ENCODE measurements around the gene ZNF280C. TPM values are rescaled to one million over a fixed set of nuclear protein-coding genes. Genes with fewer than 3 reads are reported as not detected.
A peak's percentile ranks its signal among the peaks of the same experiment; 100 is the strongest.

Gene ZNF280C
- total and polyA plus RNA-seq, 4 donors: 0.50 to 2.3 (median 1.00) TPM

DNA sequence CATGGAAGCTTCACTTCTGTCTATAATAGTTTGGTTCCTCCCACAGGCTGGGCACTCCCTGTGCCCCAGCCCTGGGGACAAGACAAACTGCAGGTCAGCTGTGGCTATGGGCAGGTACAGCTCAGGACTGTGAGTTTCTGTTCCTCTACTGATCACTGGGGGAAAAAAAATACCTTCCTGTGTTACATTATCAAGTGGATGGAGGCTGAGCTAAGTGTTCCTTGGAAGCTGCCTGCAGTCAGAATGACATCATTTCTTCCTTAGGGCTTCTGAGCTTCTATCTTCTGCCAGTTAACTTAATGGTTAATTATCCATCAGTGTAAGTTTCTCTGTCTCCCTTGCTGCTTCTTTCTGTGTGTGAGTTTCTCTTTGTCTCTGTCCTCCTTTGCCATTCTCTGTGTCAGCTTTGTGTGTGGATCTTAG lies 92.3 kb downstream of the ZNF280C start:
- Histone ChIP-seq H3K36me3 (ENCODE audit: control insufficient read depth in 4 of 4, insufficient read depth in 3 of 4, low read depth in 1 of 4, low read length in 3 of 4) (no peaks in the 10 kb centered on the region), H3K4me1 (ENCODE audit: control insufficient read depth in 4 of 4, insufficient read depth in 4 of 4, low read length in 3 of 4) (peaks cover 0 to 8% (median 4%) of the 10 kb centered on the region in 4 donors), H3K4me3 (ENCODE audit: low read depth in 1 of 3, low read length in 3 of 3) (no peak overlapping the region), H3K27me3 (ENCODE audit: control insufficient read depth in 4 of 4, insufficient read depth in 4 of 4, low read length in 3 of 4) (no peaks in the 10 kb centered on the region), H3K9ac (ENCODE audit: low read depth in 1 of 2, low read length in 2 of 2) (no peak overlapping the region), H3K27ac (ENCODE audit: low read depth in 1 of 2, low read length in 2 of 2) (no peak overlapping the region), H3K9me3 (ENCODE audit: control insufficient read depth in 4 of 4, low read length in 3 of 4) (no peaks in the 10 kb centered on the region)
- no peak for DNase-seq (ENCODE audit: low spot score)
- TF ChIP-seq SP1 (IDR thresholded peaks at IDR 0.05) (no peak), YY1 (IDR thresholded peaks at IDR 0.05) (no peak), JUND (IDR thresholded peaks at IDR 0.05) (no peak), RAD21 (IDR thresholded peaks at IDR 0.05) (no peak), TAF1 (conservative IDR thresholded peaks at IDR 0.05) (no peak)
- TF ChIP-seq, protein P1, sequence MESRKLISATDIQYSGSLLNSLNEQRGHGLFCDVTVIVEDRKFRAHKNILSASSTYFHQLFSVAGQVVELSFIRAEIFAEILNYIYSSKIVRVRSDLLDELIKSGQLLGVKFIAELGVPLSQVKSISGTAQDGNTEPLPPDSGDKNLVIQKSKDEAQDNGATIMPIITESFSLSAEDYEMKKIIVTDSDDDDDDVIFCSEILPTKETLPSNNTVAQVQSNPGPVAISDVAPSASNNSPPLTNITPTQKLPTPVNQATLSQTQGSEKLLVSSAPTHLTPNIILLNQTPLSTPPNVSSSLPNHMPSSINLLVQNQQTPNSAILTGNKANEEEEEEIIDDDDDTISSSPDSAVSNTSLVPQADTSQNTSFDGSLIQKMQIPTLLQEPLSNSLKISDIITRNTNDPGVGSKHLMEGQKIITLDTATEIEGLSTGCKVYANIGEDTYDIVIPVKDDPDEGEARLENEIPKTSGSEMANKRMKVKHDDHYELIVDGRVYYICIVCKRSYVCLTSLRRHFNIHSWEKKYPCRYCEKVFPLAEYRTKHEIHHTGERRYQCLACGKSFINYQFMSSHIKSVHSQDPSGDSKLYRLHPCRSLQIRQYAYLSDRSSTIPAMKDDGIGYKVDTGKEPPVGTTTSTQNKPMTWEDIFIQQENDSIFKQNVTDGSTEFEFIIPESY (IDR thresholded peaks at IDR 0.05): no peak

DNA sequence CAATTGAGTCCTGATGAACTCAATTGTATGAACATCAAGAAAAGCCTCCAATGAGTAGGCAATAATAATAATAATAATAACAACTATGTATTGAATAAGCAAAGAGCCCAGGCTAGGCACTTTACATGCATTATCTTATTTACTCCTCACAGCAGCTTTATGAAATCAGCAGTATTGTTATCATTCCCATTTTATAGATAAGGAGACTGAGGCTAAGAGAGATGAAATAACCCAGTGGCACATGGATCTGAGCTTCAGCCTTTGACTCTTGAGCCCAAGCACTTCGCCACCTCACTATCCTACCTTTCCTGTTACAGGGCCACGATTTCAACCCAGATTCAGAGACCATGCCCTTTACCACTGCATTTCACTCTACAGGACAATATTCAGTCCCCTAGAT lies 93.8 kb downstream of the ZNF280C start:
- no peak overlapping the region for H3K27ac ChIP-seq (ENCODE audit: low read depth in 1 of 2, low read length in 2 of 2)
- H3K9ac ChIP-seq (ENCODE audit: low read depth in 1 of 2, low read length in 2 of 2): no peak overlapping the region
- no peaks in the 10 kb centered on the region for H3K27me3 ChIP-seq (ENCODE audit: control insufficient read depth in 4 of 4, insufficient read depth in 4 of 4, low read length in 3 of 4)
- TF ChIP-seq, protein P2, sequence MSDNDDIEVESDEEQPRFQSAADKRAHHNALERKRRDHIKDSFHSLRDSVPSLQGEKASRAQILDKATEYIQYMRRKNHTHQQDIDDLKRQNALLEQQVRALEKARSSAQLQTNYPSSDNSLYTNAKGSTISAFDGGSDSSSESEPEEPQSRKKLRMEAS (IDR thresholded peaks at IDR 0.05): no peak
- TF ChIP-seq YY1 (IDR thresholded peaks at IDR 0.05) (no peak), HNF4G (IDR thresholded peaks at IDR 0.05) (no peak), RAD21 (IDR thresholded peaks at IDR 0.05) (no peak), JUND (IDR thresholded peaks at IDR 0.05) (no peak), GABPA (IDR thresholded peaks at IDR 0.05 in 1 of 2, conservative IDR thresholded peaks at IDR 0.05 in 1 of 2) (no peak), NR2F2 (IDR thresholded peaks at IDR 0.05) (no peak)
- TF ChIP-seq, protein P1 (IDR thresholded peaks at IDR 0.05): no peak
- TF ChIP-seq, protein P3, sequence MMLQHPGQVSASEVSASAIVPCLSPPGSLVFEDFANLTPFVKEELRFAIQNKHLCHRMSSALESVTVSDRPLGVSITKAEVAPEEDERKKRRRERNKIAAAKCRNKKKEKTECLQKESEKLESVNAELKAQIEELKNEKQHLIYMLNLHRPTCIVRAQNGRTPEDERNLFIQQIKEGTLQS (IDR thresholded peaks at IDR 0.05): no peak
- DNase-seq (ENCODE audit: low spot score): no peak
- no peaks in the 10 kb centered on the region for H3K9me3 ChIP-seq (ENCODE audit: control insufficient read depth in 4 of 4, low read length in 3 of 4)
- H3K4me1 ChIP-seq (ENCODE audit: control insufficient read depth in 4 of 4, insufficient read depth in 4 of 4, low read length in 3 of 4): peaks cover 0 to 16% (median 4%) of the 10 kb centered on the region in 4 donors
- H3K4me3 ChIP-seq (ENCODE audit: low read depth in 1 of 3, low read length in 3 of 3): no peak overlapping the region
- WGBS: 98% methylated on average over 2 of the region's 2 CpGs
- H3K36me3 ChIP-seq (ENCODE audit: control insufficient read depth in 4 of 4, insufficient read depth in 3 of 4, low read depth in 1 of 4, low read length in 3 of 4): no peaks in the 10 kb centered on the region

DNA sequence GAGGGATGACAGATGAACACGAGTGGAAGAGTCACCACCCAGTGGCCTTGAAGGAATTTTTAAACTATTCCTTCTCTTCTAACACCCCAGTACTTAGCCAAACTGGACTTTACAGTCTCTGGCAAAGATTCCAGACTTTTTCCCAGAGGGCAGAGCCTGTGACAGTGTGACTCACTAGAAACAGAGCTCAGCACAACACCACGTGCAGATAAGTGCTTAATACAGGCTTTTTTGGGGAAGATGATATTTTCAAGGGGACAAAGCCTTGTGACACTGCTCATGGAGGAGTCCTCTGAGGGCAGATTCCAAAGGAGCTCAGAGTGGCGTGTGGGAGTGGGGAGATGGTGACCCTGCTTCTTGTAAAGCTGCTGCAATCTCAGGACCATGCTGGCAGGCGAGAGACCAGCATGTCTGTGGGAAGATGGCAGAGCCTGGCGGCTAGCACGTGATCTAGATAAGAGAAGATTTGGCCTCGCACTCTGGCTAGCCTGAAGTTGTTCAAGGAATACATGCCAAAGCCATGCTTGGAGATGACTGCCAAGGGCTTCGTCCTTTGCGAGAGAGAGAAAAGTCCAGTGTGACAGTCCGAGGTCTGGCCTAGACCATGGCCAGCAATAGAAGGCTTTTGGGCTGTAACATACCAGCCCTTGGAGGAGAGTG lies 94.5 kb downstream of the ZNF280C start:
- Histone ChIP-seq H3K9me3 (ENCODE audit: control insufficient read depth in 4 of 4, low read length in 3 of 4) (no peaks in the 10 kb centered on the region), H3K9ac (ENCODE audit: low read depth in 1 of 2, low read length in 2 of 2) (no peak overlapping the region), H3K27ac (ENCODE audit: low read depth in 1 of 2, low read length in 2 of 2) (peak overlapping the region; percentile 25 to 56), H3K27me3 (ENCODE audit: control insufficient read depth in 4 of 4, insufficient read depth in 4 of 4, low read length in 3 of 4) (no peaks in the 10 kb centered on the region), H3K4me1 (ENCODE audit: control insufficient read depth in 4 of 4, insufficient read depth in 4 of 4, low read length in 3 of 4) (peaks cover 0 to 16% (median 4%) of the 10 kb centered on the region in 4 donors), H3K4me3 (ENCODE audit: low read depth in 1 of 3, low read length in 3 of 3) (no peak overlapping the region), H3K36me3 (ENCODE audit: control insufficient read depth in 4 of 4, insufficient read depth in 3 of 4, low read depth in 1 of 4, low read length in 3 of 4) (no peaks in the 10 kb centered on the region)
- TF ChIP-seq JUND (IDR thresholded peaks at IDR 0.05): peak in 1 of 2 donors; percentile 9
- no peak for TF ChIP-seq YY1 (IDR thresholded peaks at IDR 0.05)
- TF ChIP-seq EGR1 (IDR thresholded peaks at IDR 0.05; ENCODE audit: low read depth in 2 of 2): no peak
- TF ChIP-seq, protein P4, sequence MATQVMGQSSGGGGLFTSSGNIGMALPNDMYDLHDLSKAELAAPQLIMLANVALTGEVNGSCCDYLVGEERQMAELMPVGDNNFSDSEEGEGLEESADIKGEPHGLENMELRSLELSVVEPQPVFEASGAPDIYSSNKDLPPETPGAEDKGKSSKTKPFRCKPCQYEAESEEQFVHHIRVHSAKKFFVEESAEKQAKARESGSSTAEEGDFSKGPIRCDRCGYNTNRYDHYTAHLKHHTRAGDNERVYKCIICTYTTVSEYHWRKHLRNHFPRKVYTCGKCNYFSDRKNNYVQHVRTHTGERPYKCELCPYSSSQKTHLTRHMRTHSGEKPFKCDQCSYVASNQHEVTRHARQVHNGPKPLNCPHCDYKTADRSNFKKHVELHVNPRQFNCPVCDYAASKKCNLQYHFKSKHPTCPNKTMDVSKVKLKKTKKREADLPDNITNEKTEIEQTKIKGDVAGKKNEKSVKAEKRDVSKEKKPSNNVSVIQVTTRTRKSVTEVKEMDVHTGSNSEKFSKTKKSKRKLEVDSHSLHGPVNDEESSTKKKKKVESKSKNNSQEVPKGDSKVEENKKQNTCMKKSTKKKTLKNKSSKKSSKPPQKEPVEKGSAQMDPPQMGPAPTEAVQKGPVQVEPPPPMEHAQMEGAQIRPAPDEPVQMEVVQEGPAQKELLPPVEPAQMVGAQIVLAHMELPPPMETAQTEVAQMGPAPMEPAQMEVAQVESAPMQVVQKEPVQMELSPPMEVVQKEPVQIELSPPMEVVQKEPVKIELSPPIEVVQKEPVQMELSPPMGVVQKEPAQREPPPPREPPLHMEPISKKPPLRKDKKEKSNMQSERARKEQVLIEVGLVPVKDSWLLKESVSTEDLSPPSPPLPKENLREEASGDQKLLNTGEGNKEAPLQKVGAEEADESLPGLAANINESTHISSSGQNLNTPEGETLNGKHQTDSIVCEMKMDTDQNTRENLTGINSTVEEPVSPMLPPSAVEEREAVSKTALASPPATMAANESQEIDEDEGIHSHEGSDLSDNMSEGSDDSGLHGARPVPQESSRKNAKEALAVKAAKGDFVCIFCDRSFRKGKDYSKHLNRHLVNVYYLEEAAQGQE (IDR thresholded peaks at IDR 0.05): no peak
- TF ChIP-seq, protein P3 (IDR thresholded peaks at IDR 0.05): no peak
- DNase-seq (ENCODE audit: low spot score): no peak
- WGBS: 50% methylated on average over 10 of the region's 10 CpGs

Data from liver (tissue), 9 donors.